ENCODE measurements around the gene DDX49. TPM values are rescaled to one million over a fixed set of nuclear protein-coding genes. Genes with fewer than 3 reads are reported as not detected.

Gene DDX49
- total and polyA plus RNA-seq, 2 of the 4 experiments (the other 2 are of a cell fraction) = 50.9 to 52.1 TPM

GRCh38 chr19:18894254-18895037 is 25.1 kb upstream of the DDX49 start:
- CTCF ChIA-PET = interaction anchor here (0.6 kb wide), 1 partner anchor 78 kb away, joined by 3 read pairs; no protein-coding TSS in a partner anchor
- H2BK120ac ChIP-seq (ENCODE audit: low read depth, low read length) = no peak overlapping the region
- peak; percentile 35 for DNase-seq
- peak overlapping the region; percentile 80; the same call in 1 of the 2 replicates for H3K4me2 ChIP-seq (ENCODE audit: low read depth, low read length)
- peaks cover 19% of the 10 kb centered on the region for H4K20me1 ChIP-seq (ENCODE audit: insufficient read depth, low read length)
- POLR2A ChIA-PET (ENCODE audit: unreplicated experiment) = no interaction called here
- no peak overlapping the region for H3K9ac ChIP-seq (ENCODE audit: low read depth, low read length)
- intact Hi-C loops (cut with micrococcal nuclease) (no loop called here), in situ Hi-C loops (cut with MboI; ENCODE audit: low sequenced_read_pairs) (no loop called here), dilution Hi-C loops (cut with HindIII; ENCODE audit: low sequenced_read_pairs, unreplicated experiment) (no loop called here)
- no peak overlapping the region for H3K56ac ChIP-seq (ENCODE audit: extremely low read depth, insufficient read depth, low read length)
- H3K18ac ChIP-seq (ENCODE audit: low read depth, low read length) = no peak overlapping the region
- H3K4me1 ChIP-seq (ENCODE audit: control insufficient read depth, insufficient read depth, low read length) = peaks cover 8% of the 10 kb centered on the region; the same call in 1 of the 2 replicates
- peak overlapping the region; percentile 33 for H2AK9ac ChIP-seq (replicated peaks; ENCODE audit: low read depth, low read length, poor library complexity)
- H2AFZ ChIP-seq (replicated peaks; ENCODE audit: low read length, poor library complexity) = peak overlapping the region; percentile 89
- 10% methylated on average over 5 of the region's 28 CpGs; no CpG with 5 or more reads in 1 of the 2 experiments for WGBS, 2 experiments (ENCODE audit: extremely low coverage in 2 of 2, insufficient read length in 1 of 2)
- ATAC-seq (ENCODE audit: low read depth) = peak; percentile 15
- peaks cover 8% of the 10 kb centered on the region; the same call in 1 of the 2 replicates for H3K36me3 ChIP-seq (ENCODE audit: control insufficient read depth, insufficient read depth, low read length)
- no peak overlapping the region for H4K91ac ChIP-seq (ENCODE audit: insufficient read depth, low read depth, low read length)
- H3K27me3 ChIP-seq (ENCODE audit: control insufficient read depth, insufficient read depth, low read length) = peaks cover 7% of the 10 kb centered on the region; the same call in 1 of the 2 replicates
- H2AK5ac ChIP-seq (ENCODE audit: low read depth, low read length) = no peak overlapping the region
- H2BK5ac ChIP-seq (ENCODE audit: low read depth, low read length, poor library complexity, severe bottlenecking) = no peak overlapping the region
- peak overlapping the region; percentile 47 for H3K4me3 ChIP-seq (ENCODE audit: insufficient read depth, low read depth, low read length)
- H2BK15ac ChIP-seq (ENCODE audit: low read depth, low read length) = no peak overlapping the region
- no peak overlapping the region for H3K23ac ChIP-seq (ENCODE audit: low read depth, low read length)
- no peak overlapping the region for H4K8ac ChIP-seq (ENCODE audit: low read depth in 2 of 2, low read length in 2 of 2)
- no TSS peak for BruUV-seq (replicated peaks)
- no peak overlapping the region for H4K5ac ChIP-seq (ENCODE audit: low read depth, low read length)
- no peak overlapping the region for H3K14ac ChIP-seq (replicated peaks; ENCODE audit: low read depth, low read length)
- no peak overlapping the region for H3K27ac ChIP-seq (ENCODE audit: insufficient read depth, low read length)
- H3K4ac ChIP-seq (ENCODE audit: low read depth, low read length) = no peak overlapping the region
- no peaks in the 10 kb centered on the region for H3K9me1 ChIP-seq (ENCODE audit: insufficient read depth, low read length)
- H2BK20ac ChIP-seq (ENCODE audit: low read depth, low read length) = no peak overlapping the region
- no peaks in the 10 kb centered on the region for H3K9me3 ChIP-seq (ENCODE audit: control insufficient read depth, insufficient read depth, low read length)
- no peaks in the 10 kb centered on the region for H3K79me1 ChIP-seq (ENCODE audit: low read depth in 1 of 2, low read length in 2 of 2)
- no peak for TF ChIP-seq FOS (IDR thresholded peaks at IDR 0.05; ENCODE audit: low read depth, low read length)
- TF ChIP-seq MAFK (IDR thresholded peaks at IDR 0.05; ENCODE audit: low read depth, low read length) = no peak
- no peak for TF ChIP-seq RCOR1 (IDR thresholded peaks at IDR 0.05; ENCODE audit: insufficient replicate concordance, low read length)
- no peak for TF ChIP-seq CHD1 (IDR thresholded peaks at IDR 0.05; ENCODE audit: low read depth, low read length)
- TF ChIP-seq NFE2L2 (IDR thresholded peaks at IDR 0.05; ENCODE audit: low read depth, low read length) = no peak
- TF ChIP-seq RAD21 (IDR thresholded peaks at IDR 0.05; ENCODE audit: low read length) = no peak
- no peak for TF ChIP-seq RFX5 (IDR thresholded peaks at IDR 0.05; ENCODE audit: low read depth, low read length)
- TF ChIP-seq ELK1 (IDR thresholded peaks at IDR 0.05; ENCODE audit: borderline replicate concordance, low read depth, low read length) = no peak
- no peak for TF ChIP-seq BHLHE40 (IDR thresholded peaks at IDR 0.05; ENCODE audit: low read depth, low read length)
- TF ChIP-seq CEBPB (IDR thresholded peaks at IDR 0.05; ENCODE audit: low read depth, low read length) = no peak
- no peak for TF ChIP-seq MXI1 (IDR thresholded peaks at IDR 0.05; ENCODE audit: borderline replicate concordance, low read depth, low read length)
- TF ChIP-seq SMC3 (IDR thresholded peaks at IDR 0.05; ENCODE audit: low read depth, low read length) = no peak
- no peak for TF ChIP-seq POLR2A (IDR thresholded peaks at IDR 0.05; ENCODE audit: low read depth, low read length)
- TF ChIP-seq MAZ (IDR thresholded peaks at IDR 0.05; ENCODE audit: borderline replicate concordance, low read depth, low read length) = no peak
- TF ChIP-seq, protein P1, sequence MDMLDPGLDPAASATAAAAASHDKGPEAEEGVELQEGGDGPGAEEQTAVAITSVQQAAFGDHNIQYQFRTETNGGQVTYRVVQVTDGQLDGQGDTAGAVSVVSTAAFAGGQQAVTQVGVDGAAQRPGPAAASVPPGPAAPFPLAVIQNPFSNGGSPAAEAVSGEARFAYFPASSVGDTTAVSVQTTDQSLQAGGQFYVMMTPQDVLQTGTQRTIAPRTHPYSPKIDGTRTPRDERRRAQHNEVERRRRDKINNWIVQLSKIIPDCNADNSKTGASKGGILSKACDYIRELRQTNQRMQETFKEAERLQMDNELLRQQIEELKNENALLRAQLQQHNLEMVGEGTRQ (IDR thresholded peaks at IDR 0.05; ENCODE audit: low read depth, low read length) = no peak
